Right ventricle myocardium superior (tissue), 1 donor: ENCODE measurements around the gene TTC12. TPM values are rescaled to one million over a fixed set of nuclear protein-coding genes. Genes with fewer than 3 reads are reported as not detected.

Source experiments
- ATAC-seq: fragments of 200-7000 bp; cut with Tn5 transposase; one replicate; pipeline ENCODE4 v1.9.1; 2020; ENCODE audit warnings: mild to moderate bottlenecking; ENCODE audit not compliant: poor library complexity
- DNase-seq: peaks from one replicate; pipeline ENCODE4 v3.0.0-alpha.2; 2020
- intact Hi-C: fragments of 100-400 bp; cut with DNase I; formaldehyde crosslinking; loops from one replicate; pipeline ENCODE4 v1.11.2; 2022
- long read RNA-seq: library from polyadenylated mRNA; unstranded; transcript quantifications from one replicate; pipeline ENCODE4 v2.0.0, GENCODE V29; 2021
- total RNA-seq: library from RNA; stranded (reverse); fragmentation: NEBNext Ultra II Directional; extraction: Animal tissue kit (Norgen Biotek cat#: 25700); gene quantifications from one replicate; pipeline ENCODE4 v1.2.1, GENCODE V29; 2021
- donor health status: DM: no; HTN: yes; CAD: no; lungs with severe emphysema.

Gene TTC12, protein sequence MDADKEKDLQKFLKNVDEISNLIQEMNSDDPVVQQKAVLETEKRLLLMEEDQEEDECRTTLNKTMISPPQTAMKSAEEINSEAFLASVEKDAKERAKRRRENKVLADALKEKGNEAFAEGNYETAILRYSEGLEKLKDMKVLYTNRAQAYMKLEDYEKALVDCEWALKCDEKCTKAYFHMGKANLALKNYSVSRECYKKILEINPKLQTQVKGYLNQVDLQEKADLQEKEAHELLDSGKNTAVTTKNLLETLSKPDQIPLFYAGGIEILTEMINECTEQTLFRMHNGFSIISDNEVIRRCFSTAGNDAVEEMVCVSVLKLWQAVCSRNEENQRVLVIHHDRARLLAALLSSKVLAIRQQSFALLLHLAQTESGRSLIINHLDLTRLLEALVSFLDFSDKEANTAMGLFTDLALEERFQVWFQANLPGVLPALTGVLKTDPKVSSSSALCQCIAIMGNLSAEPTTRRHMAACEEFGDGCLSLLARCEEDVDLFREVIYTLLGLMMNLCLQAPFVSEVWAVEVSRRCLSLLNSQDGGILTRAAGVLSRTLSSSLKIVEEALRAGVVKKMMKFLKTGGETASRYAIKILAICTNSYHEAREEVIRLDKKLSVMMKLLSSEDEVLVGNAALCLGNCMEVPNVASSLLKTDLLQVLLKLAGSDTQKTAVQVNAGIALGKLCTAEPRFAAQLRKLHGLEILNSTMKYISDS
- total RNA-seq: 4.3 TPM
- long read RNA-seq, partial matches to known transcripts: 3 of 4 reads
- long read RNA-seq, other reads (novel, unspliced or antisense): 0 of 4 reads

DNA sequence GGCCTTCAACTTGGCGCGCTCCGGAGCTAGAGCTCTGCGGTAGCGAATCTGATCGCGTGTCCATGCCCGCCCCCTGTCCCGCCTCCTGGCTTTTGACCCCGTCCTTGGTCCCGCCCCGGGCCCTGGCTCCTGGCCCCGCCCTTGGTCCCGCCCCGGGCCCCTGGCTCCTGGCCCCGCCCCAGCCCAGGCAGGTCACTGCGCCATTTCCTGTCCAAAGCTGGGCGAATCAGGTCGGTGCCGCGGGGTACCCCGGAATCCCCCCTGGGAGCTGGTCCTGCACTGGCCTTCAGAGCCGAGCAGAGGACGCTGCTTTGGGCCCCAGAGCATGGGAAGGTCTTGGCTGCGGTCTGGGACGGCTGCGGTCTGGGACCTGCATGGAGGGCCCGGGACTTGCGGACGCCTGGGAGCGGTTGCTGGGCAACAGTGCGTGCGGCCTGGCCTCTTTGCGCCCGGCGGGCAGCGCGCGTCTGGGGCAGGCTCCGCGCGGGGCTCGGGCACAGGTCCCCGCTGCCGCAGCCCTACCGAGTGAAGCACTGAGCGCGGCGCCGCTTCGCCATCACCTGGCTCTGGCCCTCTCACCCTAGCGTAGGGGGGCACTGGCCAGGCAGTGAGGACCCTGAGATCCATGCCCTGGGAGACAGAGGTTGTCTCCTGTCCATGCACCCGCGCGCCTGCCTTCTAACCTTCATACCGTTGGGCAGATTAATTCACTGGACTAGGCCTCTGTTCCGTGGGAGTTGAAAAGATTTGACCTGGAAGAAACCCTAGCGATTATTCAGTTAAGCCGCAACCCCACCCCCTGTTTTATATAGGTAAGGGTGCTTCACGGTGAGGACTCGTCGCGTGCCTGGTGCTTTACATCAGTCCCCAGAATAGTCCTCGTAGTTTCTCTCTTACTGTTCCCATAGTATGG, at the start of gene TTC12:
Gene TTC12, plus strand, starts transcription at position 195 of the 913 bp plus-strand sequence. CDS start 1,675 bp downstream, outside the sequence.
- ATAC-seq (peak; percentile 100), DNase-seq (peak; percentile 97)
- intact Hi-C loops: no loop called here

DNA sequence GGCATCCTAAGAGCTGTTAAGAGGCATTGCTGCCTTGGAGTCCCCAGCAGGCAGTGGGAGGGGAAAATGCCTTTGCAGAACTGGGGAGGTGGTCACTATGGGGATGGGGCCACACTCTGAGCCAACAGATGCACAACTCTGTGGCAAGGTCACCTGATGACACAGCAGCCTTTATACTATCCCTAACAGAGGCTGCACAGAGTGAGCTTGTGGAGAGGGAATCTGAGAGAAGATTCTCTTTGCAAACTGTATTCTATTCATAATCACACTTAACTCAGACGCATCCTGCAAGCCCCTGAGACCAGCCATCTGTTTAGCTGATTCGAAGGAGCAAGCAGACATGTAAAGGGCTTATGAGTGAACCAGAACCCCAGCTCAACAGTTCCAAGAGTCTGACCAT, 49.0 kb upstream of the TTC12 start:
- intact Hi-C loops: no loop called here
- DNase-seq: no peak

DNA sequence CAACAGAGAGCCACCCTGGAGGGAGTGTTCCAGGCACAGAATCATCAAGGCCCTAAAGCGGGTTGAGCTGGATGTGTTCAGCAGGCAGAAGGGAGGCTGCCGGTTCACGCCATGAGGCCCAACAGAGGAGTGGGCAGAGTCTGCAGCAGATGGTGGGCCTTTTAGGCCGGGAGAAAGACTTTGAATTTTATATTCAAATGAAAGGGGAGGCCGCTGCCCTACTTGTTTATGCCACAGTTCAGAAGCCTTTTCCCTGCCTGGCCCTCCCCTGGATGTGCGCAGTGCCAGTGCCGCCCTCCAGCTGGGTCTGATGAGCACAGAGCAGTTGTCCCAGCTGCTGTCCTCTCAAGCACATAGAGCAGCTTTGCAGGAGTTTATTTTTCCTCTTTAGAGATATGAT, 46.9 kb upstream of the TTC12 start:
- ATAC-seq: no peak
- intact Hi-C loops: no loop called here
- DNase-seq: no peak

More for the DNA sequence above, 49.0 kb upstream of the TTC12 start:
- ATAC-seq: no peak

DNA sequence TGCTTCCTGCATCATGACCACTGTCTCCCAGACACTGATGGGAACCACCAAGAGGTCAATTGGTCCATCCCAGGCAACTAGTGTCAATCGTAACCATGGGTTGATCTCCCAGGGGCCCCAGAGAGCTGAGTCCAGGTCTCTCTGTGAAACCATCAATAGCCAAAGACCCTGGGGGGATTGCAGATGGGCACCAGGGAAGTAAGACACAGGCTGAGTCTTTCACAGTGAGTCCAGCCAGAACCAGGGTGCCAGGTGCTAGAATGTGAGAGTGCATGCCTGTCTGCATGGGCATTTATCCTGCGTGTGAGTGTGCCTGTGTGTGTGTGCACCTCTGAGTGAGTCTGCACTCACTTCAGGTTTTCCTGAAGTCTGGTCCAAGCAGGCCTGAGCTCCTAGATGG, 45.3 kb upstream of the TTC12 start:
- DNase-seq: no peak
- ATAC-seq: no peak
- intact Hi-C loops: no loop called here

DNA sequence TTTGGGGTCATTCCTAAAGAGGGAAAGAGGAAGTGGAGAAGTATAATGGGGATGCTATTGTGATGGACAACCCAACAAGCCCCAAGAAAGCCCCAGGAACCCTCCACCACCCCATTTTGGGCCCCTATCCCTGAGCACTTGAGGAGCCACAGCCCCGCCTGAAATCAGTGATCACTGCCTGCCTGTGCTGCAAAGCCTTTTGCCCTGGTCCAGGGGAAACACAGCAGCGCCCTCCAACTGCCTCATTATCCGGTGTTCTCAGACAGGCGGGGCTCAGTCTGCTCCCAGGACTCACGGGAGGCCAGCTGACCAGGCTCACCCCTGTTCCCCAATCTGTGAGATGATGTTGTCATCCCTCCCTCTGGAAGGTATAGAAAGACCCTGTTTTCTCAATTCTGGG, 44.7 kb upstream of the TTC12 start:
- DNase-seq: no peak
- intact Hi-C loops: no loop called here
- ATAC-seq: no peak

DNA sequence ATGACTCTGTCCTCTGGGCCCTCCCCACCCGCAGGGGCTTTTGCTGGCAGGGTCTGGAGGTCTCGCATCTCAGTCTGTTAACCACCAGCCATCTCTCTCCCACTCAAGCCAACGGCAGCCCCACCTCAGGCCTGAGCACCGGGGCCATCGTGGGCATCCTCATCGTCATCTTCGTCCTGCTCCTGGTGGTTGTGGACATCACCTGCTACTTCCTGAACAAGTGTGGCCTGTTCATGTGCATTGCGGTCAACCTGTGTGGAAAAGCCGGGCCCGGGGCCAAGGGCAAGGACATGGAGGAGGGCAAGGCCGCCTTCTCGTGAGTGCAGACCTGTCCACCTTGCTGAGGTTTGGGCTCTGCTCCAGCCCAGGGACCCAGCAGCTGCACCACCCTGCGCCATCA, 44.3 kb upstream of the TTC12 start:
- intact Hi-C loops: no loop called here
- ATAC-seq: no peak

DNA sequence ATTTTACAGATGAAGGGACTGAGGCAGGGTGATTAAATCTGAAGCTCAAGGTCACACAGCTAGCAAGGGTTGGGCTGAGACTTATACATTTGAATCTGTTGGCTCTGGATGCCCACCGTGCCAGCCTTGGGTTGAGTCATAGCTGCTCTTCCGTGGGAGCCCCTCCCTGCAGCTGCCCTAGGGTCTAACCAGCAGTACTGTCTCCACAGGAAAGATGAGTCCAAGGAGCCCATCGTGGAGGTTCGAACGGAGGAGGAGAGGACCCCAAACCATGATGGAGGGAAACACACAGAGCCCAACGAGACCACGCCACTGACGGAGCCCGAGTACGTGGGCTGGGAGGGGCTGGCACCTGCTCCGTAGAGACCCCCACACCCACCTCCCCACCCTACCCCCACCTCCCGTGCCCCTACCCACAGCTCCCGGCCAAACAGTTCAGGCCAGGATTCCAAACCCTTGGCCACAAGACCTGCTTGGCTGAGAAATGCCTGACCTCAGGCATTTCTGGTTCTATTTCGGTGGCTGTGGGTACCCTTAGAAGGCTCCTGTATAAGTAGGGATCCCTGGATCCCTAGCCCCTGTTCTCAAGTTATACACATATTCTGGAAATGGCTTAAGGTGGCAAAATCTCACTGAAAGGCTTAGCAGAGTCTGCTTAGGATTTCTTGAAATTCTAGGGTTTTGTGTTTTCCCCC, 42.7 kb upstream of the TTC12 start:
- DNase-seq (no peak), ATAC-seq (no peak)
- intact Hi-C loops: no loop called here

More for the DNA sequence above, 44.3 kb upstream of the TTC12 start:
- DNase-seq: no peak

DNA sequence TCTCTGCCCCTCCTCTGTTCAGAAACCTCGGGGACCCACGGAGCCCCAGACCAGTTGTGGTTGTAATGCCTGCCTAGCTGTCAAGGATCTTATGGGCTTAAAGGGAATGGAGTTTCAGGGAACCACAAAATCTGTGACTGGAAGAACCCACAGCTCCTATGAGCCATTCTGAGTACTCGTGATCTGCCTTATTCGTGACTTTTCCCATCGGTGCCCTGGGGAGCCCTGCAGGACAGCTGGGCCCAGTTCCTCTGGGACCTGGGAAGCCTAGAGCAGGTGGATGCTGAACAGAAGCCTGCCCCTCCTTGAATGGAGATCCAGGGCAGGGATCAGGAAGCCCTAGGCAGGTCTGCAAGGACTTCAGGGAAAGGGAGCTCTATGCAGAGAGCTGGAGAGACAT, 42.1 kb upstream of the TTC12 start:
- no peak for DNase-seq
- intact Hi-C loops: no loop called here
- no peak for ATAC-seq

DNA sequence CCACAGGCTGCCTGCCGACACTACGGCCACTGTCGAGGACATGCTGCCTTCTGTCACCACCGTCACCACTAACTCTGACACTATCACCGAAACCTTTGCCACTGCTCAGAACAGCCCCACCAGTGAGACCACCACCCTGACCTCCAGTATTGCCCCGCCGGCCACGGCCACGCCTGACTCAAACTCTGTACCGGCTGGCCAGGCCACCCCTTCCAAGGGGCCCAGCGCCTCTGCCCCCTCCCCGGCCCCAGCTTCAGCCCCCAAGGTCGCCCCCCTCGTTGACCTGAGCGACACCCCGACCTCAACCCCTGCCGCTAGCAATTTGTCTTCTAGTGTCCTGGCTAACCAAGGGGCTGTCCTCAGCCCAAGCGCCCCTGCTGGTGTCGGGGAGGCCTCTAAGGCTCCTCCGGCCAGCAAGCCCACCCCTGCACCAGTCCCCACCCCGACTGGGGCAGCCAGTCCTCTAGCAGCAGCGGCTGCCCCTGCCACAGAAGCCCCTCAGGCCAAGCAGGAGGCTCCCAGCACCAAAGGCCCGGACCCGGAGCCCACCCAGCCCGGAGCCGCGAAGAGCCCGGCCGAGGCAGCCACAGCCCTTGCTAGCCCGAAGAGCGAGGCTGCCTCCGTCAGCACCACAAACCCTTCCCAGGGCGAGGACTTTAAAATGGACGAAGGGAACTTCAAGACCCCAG, 41.3 kb upstream of the TTC12 start:
- intact Hi-C loops: no loop called here
- ATAC-seq: no peak
- DNase-seq: no peak

DNA sequence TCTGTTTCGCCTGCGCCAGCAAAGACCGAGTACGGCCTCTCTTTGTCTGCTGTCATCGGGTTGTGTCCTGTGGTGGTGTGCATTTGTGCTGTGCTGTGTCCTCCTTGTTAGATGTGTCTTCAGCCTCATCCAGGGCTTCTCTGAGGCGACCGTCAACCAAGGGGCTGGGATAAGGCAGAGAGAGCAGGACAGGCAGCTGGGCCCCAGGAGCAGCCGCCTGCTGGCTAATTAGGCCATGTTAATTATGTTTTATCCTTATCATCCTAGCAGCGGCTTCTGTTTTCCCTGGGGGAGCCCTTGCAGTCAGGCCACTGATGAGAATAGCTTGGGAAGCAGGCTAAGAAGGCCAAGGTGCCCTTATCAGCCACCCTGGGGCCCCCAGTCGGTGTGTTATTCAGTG, 40.7 kb upstream of the TTC12 start:
- no peak for ATAC-seq
- DNase-seq: no peak
- intact Hi-C loops: no loop called here

DNA sequence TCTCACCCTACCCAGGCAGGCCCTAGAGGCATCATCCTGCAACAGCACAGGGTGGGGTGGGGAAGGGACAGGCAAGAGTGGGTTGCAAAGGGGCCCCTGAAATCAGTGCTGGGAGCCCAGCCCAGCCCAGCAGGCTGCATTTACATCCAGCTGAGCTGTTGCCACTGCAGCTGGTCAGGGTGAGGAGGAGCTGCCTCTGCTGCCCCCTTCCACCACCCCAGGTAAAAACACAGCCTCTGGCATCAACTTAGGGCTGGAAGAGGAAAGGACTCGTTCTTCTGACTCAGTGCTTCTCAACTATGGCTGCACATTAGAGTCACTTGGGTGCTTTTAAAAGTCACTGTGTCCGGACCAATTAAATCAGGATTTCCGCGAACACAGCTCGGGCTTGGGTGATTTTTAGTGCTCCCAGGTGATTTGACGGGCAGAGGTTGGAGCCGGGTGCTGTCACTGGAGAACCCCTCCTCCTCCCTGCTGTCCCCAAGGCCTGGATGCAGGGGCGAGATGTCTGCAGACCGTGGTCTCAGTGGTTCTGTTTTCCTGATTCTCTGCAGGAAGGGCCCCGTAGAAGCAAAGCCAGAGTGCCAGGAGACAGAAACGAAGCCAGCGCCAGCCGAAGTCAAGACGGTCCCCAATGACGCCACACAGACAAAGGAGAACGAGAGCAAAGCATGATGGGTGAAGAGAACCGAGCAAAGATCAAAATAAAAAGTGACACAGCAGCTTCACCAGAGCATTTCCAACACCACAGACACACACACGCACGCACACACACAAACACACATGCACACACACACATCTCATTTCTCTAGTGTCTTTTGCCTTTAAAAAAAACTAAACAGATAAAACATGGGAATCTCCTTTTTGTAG, 39.4 kb upstream of the TTC12 start:
- no peak for DNase-seq
- peak; percentile 32 for ATAC-seq
- intact Hi-C loops: no loop called here

DNA sequence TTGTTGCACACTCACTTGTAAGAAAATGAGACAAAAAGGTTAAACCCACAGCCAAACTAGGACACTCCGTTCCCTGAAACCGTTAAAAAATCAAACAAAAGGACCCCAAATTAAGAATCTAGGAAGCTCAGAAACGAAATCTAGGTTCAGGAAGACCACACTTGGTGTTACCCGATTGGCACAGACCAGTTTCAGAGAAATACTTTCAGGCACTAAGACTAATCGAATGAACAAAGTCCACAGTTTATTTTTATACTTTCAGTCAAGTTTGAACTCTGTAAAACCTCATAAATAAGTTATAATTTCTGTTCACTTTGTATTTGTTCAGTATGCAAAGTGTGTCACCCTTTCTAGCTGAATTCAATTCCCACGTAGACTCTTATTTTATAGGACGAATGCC, 38.8 kb upstream of the TTC12 start:
- intact Hi-C loops: no loop called here
- no peak for DNase-seq
- no peak for ATAC-seq

DNA sequence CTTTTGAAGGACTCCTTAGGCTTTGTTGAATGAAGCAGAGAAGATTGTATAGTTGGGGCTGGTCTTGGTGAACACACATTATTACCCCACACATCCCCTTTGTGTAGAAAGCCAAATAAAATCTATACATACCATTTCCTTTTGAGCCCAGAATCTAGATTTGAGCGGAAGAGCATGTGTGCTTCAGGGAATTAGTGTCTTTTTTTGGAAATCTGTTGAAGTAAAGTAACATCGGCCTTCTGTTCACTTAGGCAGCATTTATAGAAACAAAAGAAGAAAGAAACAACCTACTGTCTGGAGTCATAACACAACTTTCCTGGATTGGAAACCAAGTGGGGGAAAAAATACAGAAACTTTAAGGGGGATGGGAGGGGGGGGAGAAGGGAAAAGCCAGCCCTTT, 37.9 kb upstream of the TTC12 start:
- ATAC-seq (no peak), DNase-seq (no peak)
- intact Hi-C loops: no loop called here

DNA sequence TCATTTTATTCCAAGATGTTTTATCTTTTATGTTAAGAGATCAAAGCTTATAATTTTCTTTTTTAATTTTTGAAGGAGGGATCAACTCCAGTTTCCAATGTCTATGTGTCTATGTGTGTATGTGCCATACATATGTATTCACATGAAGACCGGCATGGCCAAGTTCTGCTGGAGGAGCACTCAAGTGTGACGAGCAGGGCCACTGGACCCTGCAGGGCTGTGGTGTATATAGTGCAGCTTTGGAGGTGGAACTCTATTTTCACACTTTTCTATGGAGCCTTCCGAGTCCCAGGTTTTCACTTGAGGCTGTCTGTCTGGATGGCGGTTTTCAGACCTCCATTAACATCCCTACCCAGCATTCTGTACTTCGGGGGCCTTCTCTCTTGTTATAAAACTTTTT, 36.5 kb upstream of the TTC12 start:
- no peak for DNase-seq

DNA sequence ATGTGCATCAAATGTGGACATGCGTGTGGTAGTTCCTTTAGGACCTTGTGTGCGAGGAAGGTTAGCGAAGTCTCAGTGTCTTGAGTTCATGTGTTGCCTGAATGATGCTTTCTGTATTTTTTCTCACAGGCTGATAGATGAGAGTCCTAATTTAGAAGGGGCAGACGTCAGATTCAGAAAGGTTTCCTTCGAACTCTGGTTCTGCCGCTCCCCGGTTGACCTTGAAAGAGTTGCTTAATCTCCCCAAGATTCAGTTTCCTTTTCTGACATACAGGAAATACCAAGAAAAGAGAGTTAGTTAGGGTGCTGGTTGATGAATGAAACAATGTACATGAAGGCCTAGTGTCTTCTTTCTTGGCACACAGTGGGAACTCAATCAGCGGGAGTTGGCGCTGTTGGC, 35.9 kb upstream of the TTC12 start:
- ATAC-seq: no peak
- DNase-seq: no peak
- intact Hi-C loops: no loop called here

More for the DNA sequence above, 36.5 kb upstream of the TTC12 start:
- no peak for ATAC-seq
- intact Hi-C loops: no loop called here

DNA sequence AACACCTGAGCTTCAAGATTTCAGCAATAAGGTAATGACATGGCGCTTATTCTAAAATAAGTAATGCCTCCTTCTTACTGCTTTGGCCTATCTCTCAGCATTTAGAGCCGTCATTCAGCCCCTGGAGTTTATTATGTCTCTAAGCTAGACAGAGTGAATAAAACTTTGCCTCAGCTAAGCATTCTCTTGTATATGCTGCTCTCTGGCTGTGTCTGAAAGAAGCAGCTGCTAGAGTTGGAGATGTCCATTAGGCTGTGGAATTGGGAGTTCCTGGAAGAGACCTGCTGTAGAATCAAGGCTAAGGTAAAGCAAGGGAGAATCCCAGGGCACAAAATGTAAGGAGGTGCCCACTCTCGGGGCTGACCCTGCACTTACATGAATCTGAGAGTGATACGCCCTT, 35.5 kb upstream of the TTC12 start:
- ATAC-seq (peak; percentile 66), DNase-seq (no peak)
- intact Hi-C loops: no loop called here

DNA sequence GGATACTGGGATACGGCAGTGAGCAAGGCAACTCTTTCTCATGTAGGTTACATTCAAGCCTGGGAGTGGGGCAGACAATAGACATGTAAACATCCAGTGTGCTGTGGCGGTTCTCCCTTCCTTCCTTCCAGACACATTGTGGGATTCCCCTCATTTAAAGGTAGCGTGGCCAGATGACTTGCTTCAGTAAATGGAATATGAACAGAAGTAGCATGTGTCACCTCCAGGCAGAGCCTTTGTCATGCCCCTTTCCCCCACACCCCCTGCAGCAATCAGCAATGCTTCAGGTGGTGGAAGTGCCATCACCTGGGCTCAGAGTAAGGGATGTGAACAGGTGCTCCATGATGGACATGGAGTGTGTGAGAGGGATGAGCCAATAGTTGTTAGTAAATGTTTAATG, 34.8 kb upstream of the TTC12 start:
- intact Hi-C loops: no loop called here
- DNase-seq (no peak), ATAC-seq (no peak)
